ENCODE results near the gene LPAR2.

LPAR2 gene

GRCh38 chr19:19652482-19653295 is 24.7 kb upstream of the LPAR2 start:
- H3K27ac ChIP-seq (ENCODE audit: low read length) = no peak overlapping the region
- no peak overlapping the region for H3K9ac ChIP-seq (ENCODE audit: low read length in 2 of 2)
- H3K4me3 ChIP-seq (ENCODE audit: low read length in 2 of 2) = no peak overlapping the region
- H3K9me3 ChIP-seq (ENCODE audit: control insufficient read depth in 2 of 2, low read length in 2 of 2) = no peaks in the 10 kb centered on the region
- H3K4me1 ChIP-seq (ENCODE audit: control insufficient read depth, insufficient read depth, low read length) = no peaks in the 10 kb centered on the region
- no peaks in the 10 kb centered on the region for H3K27me3 ChIP-seq (ENCODE audit: control insufficient read depth in 1 of 2, insufficient read depth in 2 of 2, low read length in 2 of 2)
- H3K36me3 ChIP-seq (ENCODE audit: control insufficient read depth in 2 of 2, insufficient read depth in 2 of 2, low read length in 2 of 2) = peaks cover 70 to 71% of the 10 kb centered on the region in 2 donors

GRCh38 chr19:19651076-19651475 is 23.1 kb upstream of the LPAR2 start:
- no peaks in the 10 kb centered on the region for H3K4me1 ChIP-seq (ENCODE audit: control insufficient read depth, insufficient read depth, low read length)
- H3K27me3 ChIP-seq (ENCODE audit: control insufficient read depth in 1 of 2, insufficient read depth in 2 of 2, low read length in 2 of 2) = no peaks in the 10 kb centered on the region
- no peak overlapping the region for H3K4me3 ChIP-seq (ENCODE audit: low read length in 2 of 2)
- no peak overlapping the region for H3K9ac ChIP-seq (ENCODE audit: low read length in 2 of 2)
- peaks cover 64% of the 10 kb centered on the region in 2 donors for H3K36me3 ChIP-seq (ENCODE audit: control insufficient read depth in 2 of 2, insufficient read depth in 2 of 2, low read length in 2 of 2)
- H3K9me3 ChIP-seq (ENCODE audit: control insufficient read depth in 2 of 2, low read length in 2 of 2) = no peaks in the 10 kb centered on the region
- no peak overlapping the region for H3K27ac ChIP-seq (ENCODE audit: low read length)

DNA sequence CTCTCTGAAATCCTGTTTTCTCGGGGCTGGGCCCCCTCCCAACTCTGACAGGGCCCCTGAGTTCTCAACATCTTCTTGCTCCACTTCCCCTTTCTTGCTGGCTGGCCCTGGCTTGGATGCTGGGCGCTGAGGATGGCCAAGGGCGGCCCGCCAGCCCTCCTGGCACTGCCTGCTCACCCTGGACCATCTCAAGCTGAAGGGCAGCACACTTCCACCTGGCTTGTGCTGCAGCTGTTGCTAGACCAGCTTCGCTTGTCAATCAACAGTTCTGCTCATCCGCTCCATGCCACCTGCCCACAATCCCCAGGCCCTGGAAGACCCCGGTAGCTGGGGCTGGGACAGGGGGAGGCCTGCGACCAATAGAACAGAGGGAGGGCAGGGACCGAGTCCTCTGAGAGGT is 22.3 kb upstream of the LPAR2 start:
- H3K4me1 ChIP-seq (ENCODE audit: control insufficient read depth, insufficient read depth, low read length) = no peaks in the 10 kb centered on the region
- H3K9ac ChIP-seq (ENCODE audit: low read length in 2 of 2) = no peak overlapping the region
- H3K9me3 ChIP-seq (ENCODE audit: control insufficient read depth in 2 of 2, low read length in 2 of 2) = no peaks in the 10 kb centered on the region
- no peak overlapping the region for H3K4me3 ChIP-seq (ENCODE audit: low read length in 2 of 2)
- H3K27me3 ChIP-seq (ENCODE audit: control insufficient read depth in 1 of 2, insufficient read depth in 2 of 2, low read length in 2 of 2) = no peaks in the 10 kb centered on the region
- peaks cover 57 to 61% of the 10 kb centered on the region in 2 donors for H3K36me3 ChIP-seq (ENCODE audit: control insufficient read depth in 2 of 2, insufficient read depth in 2 of 2, low read length in 2 of 2)
- no peak overlapping the region for H3K27ac ChIP-seq (ENCODE audit: low read length)

GRCh38 chr19:19649580-19649995 is 21.6 kb upstream of the LPAR2 start:
- peaks cover 49 to 55% of the 10 kb centered on the region in 2 donors for H3K36me3 ChIP-seq (ENCODE audit: control insufficient read depth in 2 of 2, insufficient read depth in 2 of 2, low read length in 2 of 2)
- no peaks in the 10 kb centered on the region for H3K27me3 ChIP-seq (ENCODE audit: control insufficient read depth in 1 of 2, insufficient read depth in 2 of 2, low read length in 2 of 2)

GRCh38 chr19:19649155-19649554 is 21.1 kb upstream of the LPAR2 start:
- H3K36me3 ChIP-seq (ENCODE audit: control insufficient read depth in 2 of 2, insufficient read depth in 2 of 2, low read length in 2 of 2) = peaks cover 45 to 51% of the 10 kb centered on the region in 2 donors
- H3K4me3 ChIP-seq (ENCODE audit: low read length in 2 of 2) = no peak overlapping the region
- H3K9me3 ChIP-seq (ENCODE audit: control insufficient read depth in 2 of 2, low read length in 2 of 2) = no peaks in the 10 kb centered on the region
- no peaks in the 10 kb centered on the region for H3K27me3 ChIP-seq (ENCODE audit: control insufficient read depth in 1 of 2, insufficient read depth in 2 of 2, low read length in 2 of 2)
- H3K4me1 ChIP-seq (ENCODE audit: control insufficient read depth, insufficient read depth, low read length) = no peaks in the 10 kb centered on the region
- no peak overlapping the region for H3K27ac ChIP-seq (ENCODE audit: low read length)
- no peak overlapping the region for H3K9ac ChIP-seq (ENCODE audit: low read length in 2 of 2)

More at GRCh38 chr19:19649580-19649995, 21.6 kb upstream of the LPAR2 start:
- no peak overlapping the region for H3K27ac ChIP-seq (ENCODE audit: low read length)
- H3K4me1 ChIP-seq (ENCODE audit: control insufficient read depth, insufficient read depth, low read length) = no peaks in the 10 kb centered on the region
- H3K4me3 ChIP-seq (ENCODE audit: low read length in 2 of 2) = no peak overlapping the region
- H3K9ac ChIP-seq (ENCODE audit: low read length in 2 of 2) = no peak overlapping the region
- H3K9me3 ChIP-seq (ENCODE audit: control insufficient read depth in 2 of 2, low read length in 2 of 2) = no peaks in the 10 kb centered on the region

GRCh38 chr19:19647037-19647835 is 19.2 kb upstream of the LPAR2 start:
- Histone ChIP-seq H3K36me3 (ENCODE audit: control insufficient read depth in 2 of 2, insufficient read depth in 2 of 2, low read length in 2 of 2) (peaks cover 31 to 38% of the 10 kb centered on the region in 2 donors), H3K9me3 (ENCODE audit: control insufficient read depth in 2 of 2, low read length in 2 of 2) (no peaks in the 10 kb centered on the region), H3K4me1 (ENCODE audit: control insufficient read depth, insufficient read depth, low read length) (peaks cover 14% of the 10 kb centered on the region), H3K9ac (ENCODE audit: low read length in 2 of 2) (no peak overlapping the region), H3K27me3 (ENCODE audit: control insufficient read depth in 1 of 2, insufficient read depth in 2 of 2, low read length in 2 of 2) (peaks cover 0 to 6% of the 10 kb centered on the region in 2 donors), H3K4me3 (ENCODE audit: low read length in 2 of 2) (no peak overlapping the region), H3K27ac (ENCODE audit: low read length) (no peak overlapping the region)

GRCh38 chr19:19645233-19645870 is 17.3 kb upstream of the LPAR2 start:
- Histone ChIP-seq H3K4me3 (ENCODE audit: low read length in 2 of 2) (no peak overlapping the region), H3K4me1 (ENCODE audit: control insufficient read depth, insufficient read depth, low read length) (peaks cover 14% of the 10 kb centered on the region), H3K27ac (ENCODE audit: low read length) (no peak overlapping the region), H3K9me3 (ENCODE audit: control insufficient read depth in 2 of 2, low read length in 2 of 2) (no peaks in the 10 kb centered on the region), H3K36me3 (ENCODE audit: control insufficient read depth in 2 of 2, insufficient read depth in 2 of 2, low read length in 2 of 2) (peaks cover 13 to 23% of the 10 kb centered on the region in 2 donors), H3K27me3 (ENCODE audit: control insufficient read depth in 1 of 2, insufficient read depth in 2 of 2, low read length in 2 of 2) (peaks cover 0 to 6% of the 10 kb centered on the region in 2 donors), H3K9ac (ENCODE audit: low read length in 2 of 2) (no peak overlapping the region)

DNA sequence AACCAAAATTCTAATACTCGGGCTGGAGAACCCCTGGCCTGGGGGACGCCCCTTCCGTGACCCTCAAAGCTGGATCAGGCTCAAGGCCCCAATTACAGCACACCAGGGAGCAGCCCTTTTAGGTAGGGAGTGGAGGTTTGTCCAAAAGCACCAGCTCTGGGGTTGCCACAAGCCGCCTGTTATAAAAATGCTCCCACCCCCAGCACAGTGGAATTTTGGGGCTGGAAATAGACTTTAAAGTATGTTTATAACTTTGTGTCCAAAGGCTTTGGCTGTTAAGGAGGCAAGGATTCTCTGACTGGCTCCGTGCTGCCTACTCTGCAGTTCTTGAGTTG is 16.0 kb upstream of the LPAR2 start:
- Histone ChIP-seq H3K27ac (ENCODE audit: low read length) (no peak overlapping the region), H3K36me3 (ENCODE audit: control insufficient read depth in 2 of 2, insufficient read depth in 2 of 2, low read length in 2 of 2) (peaks cover 8 to 18% of the 10 kb centered on the region in 2 donors), H3K9ac (ENCODE audit: low read length in 2 of 2) (no peak overlapping the region)

DNA sequence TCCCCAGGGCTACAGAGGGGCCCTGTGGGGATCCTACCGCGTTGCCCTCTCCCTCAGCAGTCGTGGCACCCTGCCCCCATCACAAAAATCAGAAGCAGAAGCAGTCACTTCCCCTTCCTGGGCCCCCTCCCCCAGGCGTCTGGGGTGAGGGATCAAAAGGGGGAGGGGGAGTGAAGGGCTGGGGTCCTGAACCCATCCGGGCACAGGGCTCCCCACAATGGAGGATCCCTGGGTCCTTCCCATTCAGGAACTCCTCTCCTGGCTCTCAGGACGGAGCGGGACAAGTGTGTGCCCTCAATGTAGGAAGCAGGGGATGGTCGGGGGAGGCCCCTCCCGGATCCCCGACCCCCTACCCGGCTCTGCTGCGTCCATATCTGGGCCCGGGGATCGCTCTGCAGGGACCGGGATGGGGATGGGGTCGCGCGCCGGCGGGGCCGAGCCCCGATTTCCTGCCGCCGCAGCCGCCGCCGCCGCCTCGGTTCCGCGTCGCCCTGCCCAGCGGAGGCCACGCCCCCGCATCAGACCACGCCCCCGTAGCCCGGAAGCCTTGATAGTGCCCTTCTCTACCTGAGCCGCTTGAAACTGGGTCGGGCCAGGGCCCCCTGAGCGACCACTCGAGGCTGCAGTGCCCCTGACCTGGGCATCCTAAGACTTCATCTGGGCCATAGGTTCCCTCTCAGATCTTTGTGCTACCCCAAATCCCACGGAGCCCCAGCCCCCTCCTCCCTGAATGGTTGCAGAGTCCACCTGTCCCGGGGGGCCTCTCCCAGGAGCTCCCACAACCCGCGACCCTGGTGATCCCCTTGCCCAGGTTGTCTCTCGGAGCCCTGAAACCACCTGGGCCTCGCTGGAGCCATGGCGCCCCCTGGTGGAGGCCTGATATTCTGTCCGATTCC is 15.4 kb upstream of the LPAR2 start, which contains the start of gene GMIP:
Gene GMIP (minus strand): TSS at position 500 of the 896 bp plus-strand sequence. CDS start 128 bp downstream, at position 372.
- Histone ChIP-seq H3K4me1 (ENCODE audit: control insufficient read depth, insufficient read depth, low read length) (peaks cover 14% of the 10 kb centered on the region), H3K9ac (ENCODE audit: low read length in 2 of 2) (peak within 1 kb of the TSS; percentile 58 to 71), H3K27me3 (ENCODE audit: control insufficient read depth in 1 of 2, insufficient read depth in 2 of 2, low read length in 2 of 2) (peaks cover 0 to 6% of the 10 kb centered on the region in 2 donors), H3K27ac (ENCODE audit: low read length) (no peak within 1 kb of the TSS), H3K9me3 (ENCODE audit: control insufficient read depth in 2 of 2, low read length in 2 of 2) (no peaks in the 10 kb centered on the region), H3K4me3 (ENCODE audit: low read length in 2 of 2) (peak within 1 kb of the TSS; percentile 76 to 79), H3K36me3 (ENCODE audit: control insufficient read depth in 2 of 2, insufficient read depth in 2 of 2, low read length in 2 of 2) (peaks cover 8 to 18% of the 10 kb centered on the region in 2 donors)

More for the DNA sequence above, 16.0 kb upstream of the LPAR2 start:
- H3K4me1 ChIP-seq (ENCODE audit: control insufficient read depth, insufficient read depth, low read length) = peaks cover 14% of the 10 kb centered on the region
- peaks cover 0 to 6% of the 10 kb centered on the region in 2 donors for H3K27me3 ChIP-seq (ENCODE audit: control insufficient read depth in 1 of 2, insufficient read depth in 2 of 2, low read length in 2 of 2)
- H3K9me3 ChIP-seq (ENCODE audit: control insufficient read depth in 2 of 2, low read length in 2 of 2) = no peaks in the 10 kb centered on the region
- H3K4me3 ChIP-seq (ENCODE audit: low read length in 2 of 2) = peak overlapping the region in 1 of 2 donors; percentile 79

Data from stomach smooth muscle (tissue), 2 donors.